T-helper 17 cell (primary cell): ENCODE results near the gene SMARCD1. TPM values are rescaled to one million over a fixed set of nuclear protein-coding genes. Genes with fewer than 3 reads are reported as not detected.

Source experiments
- ATAC-seq: fragments of 150-1000 bp; cut with Tn5 transposase; 2 replicates; pipeline ENCODE4 v1.10.0; 2021; ENCODE audit warnings: mild to moderate bottlenecking, moderate library complexity
- DNase-seq, 3 donors: peaks; one replicate each; pipeline versions ENCODE4 v3.0.0 to v3.0.0-alpha.2; 2020 to 2021
- H3K9me3 ChIP-seq: one replicate; pipeline ENCODE4 v1.7.0; 2013; ENCODE audit warnings: low read length, mild to moderate bottlenecking; ENCODE audit not compliant: control insufficient read depth, poor library complexity, severe bottlenecking
- H3K27ac Mint-ChIP-seq: one replicate; pipeline ENCODE4 v1.8.0; 2022; ENCODE audit warnings: mild to moderate bottlenecking, moderate library complexity, mixed read lengths
- H3K27me3 Mint-ChIP-seq: one replicate; pipeline ENCODE4 v1.8.0; 2022; ENCODE audit warnings: mixed read lengths
- H3K36me3 Mint-ChIP-seq: one replicate; pipeline ENCODE4 v1.8.0; 2022; ENCODE audit warnings: low read depth, mixed read lengths
- H3K4me1 Mint-ChIP-seq: one replicate; pipeline ENCODE4 v1.8.0; 2022; ENCODE audit warnings: mild to moderate bottlenecking, mixed read lengths
- H3K4me3 Mint-ChIP-seq: one replicate; pipeline ENCODE4 v1.8.0; 2022; ENCODE audit warnings: mild to moderate bottlenecking, moderate library complexity, mixed read lengths
- total RNA-seq, 4 donors: library from RNA in 2 of 4; stranded (reverse) in 2 of 4; gene quantifications; one replicate each; pipeline ENCODE4 v1.2.3 and lab custom pipeline; 2022 to 2026

The SMARCD1 gene
- total RNA-seq, 2 donors from 2014 or later: 74.0 to 93.6 TPM

DNA sequence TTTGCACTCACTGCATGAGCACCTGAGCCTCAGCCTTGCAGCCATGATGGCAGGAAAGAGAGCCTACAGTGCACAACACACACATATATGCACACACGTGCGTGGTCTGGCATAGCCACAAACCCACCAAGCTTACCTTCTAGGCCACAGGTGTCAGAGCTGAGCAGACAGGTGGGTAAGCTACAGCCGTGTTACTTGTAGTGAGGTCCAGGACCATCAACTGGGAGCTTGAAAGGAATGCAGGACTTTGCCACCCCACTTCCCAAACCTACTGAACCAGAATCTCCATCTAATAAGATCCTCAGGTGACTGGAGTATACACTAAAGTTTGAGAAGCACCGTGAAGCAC is 25.0 kb upstream of the SMARCD1 start:
- ATAC-seq: no peak
- Mint-ChIP-seq H3K4me3 (no peak overlapping the region), H3K36me3 (peaks cover 16% of the 10 kb centered on the region), H3K27ac (no peak overlapping the region), H3K4me1 (peaks cover 20% of the 10 kb centered on the region), H3K27me3 (peaks cover 79% of the 10 kb centered on the region)
- H3K9me3 ChIP-seq: no peaks in the 10 kb centered on the region
- DNase-seq: no peak

GRCh38 chr12:50061171-50061570 is 24.0 kb upstream of the SMARCD1 start:
- ATAC-seq: no peak
- no peaks in the 10 kb centered on the region for H3K9me3 ChIP-seq
- Mint-ChIP-seq H3K4me1 (peaks cover 14% of the 10 kb centered on the region), H3K4me3 (no peak overlapping the region), H3K27me3 (peaks cover 71% of the 10 kb centered on the region), H3K27ac (no peak overlapping the region), H3K36me3 (peaks cover 15% of the 10 kb centered on the region)
- no peak for DNase-seq

GRCh38 chr12:50061946-50062686 is 23.0 kb upstream of the SMARCD1 start:
- Mint-ChIP-seq H3K4me3 (no peak overlapping the region), H3K27ac (no peak overlapping the region), H3K36me3 (peaks cover 9% of the 10 kb centered on the region), H3K27me3 (peaks cover 62% of the 10 kb centered on the region), H3K4me1 (peaks cover 6% of the 10 kb centered on the region)
- ATAC-seq: no peak
- no peak for DNase-seq
- no peaks in the 10 kb centered on the region for H3K9me3 ChIP-seq

DNA sequence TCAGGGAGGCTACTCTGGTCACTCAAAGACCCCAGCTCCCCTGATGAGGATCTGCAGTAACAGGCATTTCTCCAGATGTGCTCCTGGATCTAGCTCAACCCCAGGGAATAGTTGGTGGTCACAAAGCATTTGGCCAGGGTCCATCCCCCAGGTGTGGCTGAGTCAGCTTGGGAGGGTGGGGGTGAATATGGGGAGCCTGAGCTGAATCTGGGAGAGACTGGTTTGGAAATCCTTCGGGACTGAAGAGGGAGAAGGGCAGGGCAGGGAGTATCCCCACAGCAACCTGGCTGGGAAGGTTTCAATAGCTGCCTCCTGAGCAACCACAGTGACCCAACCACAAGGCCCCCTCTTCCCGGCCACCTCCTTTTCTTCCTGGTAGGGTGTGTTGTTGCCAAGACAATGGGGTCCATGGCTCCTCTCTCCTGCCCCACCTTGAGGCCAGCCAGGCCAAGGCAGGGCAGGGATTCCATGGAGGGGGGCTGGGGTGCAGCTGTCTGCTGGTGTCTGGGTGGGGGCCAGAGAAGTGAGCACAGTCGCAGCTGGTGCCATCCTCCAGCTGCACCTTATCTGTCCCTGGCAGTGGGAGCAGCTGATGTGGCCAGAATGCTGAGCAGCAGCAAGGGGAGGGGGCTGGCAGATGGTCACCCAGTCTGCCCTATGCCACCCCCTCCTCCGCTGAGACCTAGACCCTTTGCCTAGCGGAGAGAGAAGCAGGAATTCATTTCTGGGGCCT is 22.2 kb upstream of the SMARCD1 start:
- no peak overlapping the region for H3K27ac Mint-ChIP-seq
- ATAC-seq (no peak), DNase-seq (no peak)
- peaks cover 8% of the 10 kb centered on the region for H3K36me3 Mint-ChIP-seq
- no peaks in the 10 kb centered on the region for H3K9me3 ChIP-seq
- H3K4me1 Mint-ChIP-seq: peaks cover 5% of the 10 kb centered on the region
- no peak overlapping the region for H3K4me3 Mint-ChIP-seq
- H3K27me3 Mint-ChIP-seq: peaks cover 60% of the 10 kb centered on the region

DNA sequence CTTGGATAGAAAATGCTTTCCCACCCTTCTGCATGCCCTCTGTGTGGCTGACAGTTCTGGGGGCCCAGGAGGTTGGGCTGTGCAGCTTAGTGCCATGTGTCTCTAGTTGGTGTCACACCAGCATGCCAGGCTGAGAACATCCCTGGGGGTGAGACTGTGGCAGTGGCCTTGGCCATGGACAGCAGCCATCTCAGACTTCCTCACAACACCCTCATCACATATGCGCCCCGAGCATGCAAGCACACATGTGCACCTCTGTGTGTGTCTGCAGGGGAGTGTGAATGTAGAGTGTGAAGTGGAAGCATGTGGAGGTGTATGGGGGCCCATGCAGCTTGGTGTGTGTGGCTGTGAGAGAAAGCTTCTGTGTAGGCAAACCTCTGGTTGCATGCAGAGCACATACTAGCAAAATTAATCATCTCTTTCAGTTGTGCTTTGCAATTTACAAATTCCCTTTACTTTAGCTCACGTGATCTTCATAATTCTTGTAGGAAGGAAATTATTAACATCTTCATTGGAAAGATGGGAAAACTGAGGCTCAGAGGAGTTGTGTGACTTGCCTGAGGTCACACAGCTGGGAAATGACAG is 19.3 kb upstream of the SMARCD1 start:
- no peaks in the 10 kb centered on the region for H3K9me3 ChIP-seq
- no peak for DNase-seq
- no peak overlapping the region for H3K4me3 Mint-ChIP-seq
- H3K4me1 Mint-ChIP-seq: peaks cover 8% of the 10 kb centered on the region
- H3K27me3 Mint-ChIP-seq: peaks cover 46% of the 10 kb centered on the region
- ATAC-seq: no peak
- no peak overlapping the region for H3K27ac Mint-ChIP-seq
- peaks cover 8% of the 10 kb centered on the region for H3K36me3 Mint-ChIP-seq

DNA sequence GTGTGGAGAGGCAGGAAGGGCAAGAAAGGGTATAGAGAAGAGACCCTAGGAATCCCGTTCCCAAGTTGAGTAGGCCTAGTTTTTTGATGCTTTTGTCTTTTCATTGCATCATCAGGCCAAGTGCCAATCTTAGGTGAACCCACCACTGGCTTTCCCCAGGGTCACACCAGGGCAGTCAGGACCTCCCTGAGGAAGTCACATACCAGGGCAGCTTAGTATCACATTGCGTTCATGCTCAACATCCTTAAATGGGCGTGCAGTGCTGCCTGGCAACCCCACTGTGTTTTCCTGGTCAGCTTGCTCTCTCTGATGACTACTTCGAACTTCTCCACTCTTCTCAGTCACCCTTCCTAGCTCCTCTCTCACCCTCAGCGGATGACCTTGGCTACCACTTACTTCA is 18.7 kb upstream of the SMARCD1 start:
- peaks cover 8% of the 10 kb centered on the region for H3K4me1 Mint-ChIP-seq
- peaks cover 41% of the 10 kb centered on the region for H3K27me3 Mint-ChIP-seq
- no peak for DNase-seq
- peaks cover 6% of the 10 kb centered on the region for H3K36me3 Mint-ChIP-seq
- H3K27ac Mint-ChIP-seq: no peak overlapping the region
- ATAC-seq: no peak
- H3K9me3 ChIP-seq: no peaks in the 10 kb centered on the region
- H3K4me3 Mint-ChIP-seq: no peak overlapping the region

- DNase-seq: no peak
- no peak for ATAC-seq
- Mint-ChIP-seq H3K27me3 (peaks cover 19% of the 10 kb centered on the region), H3K4me3 (no peak overlapping the region), H3K36me3 (no peaks in the 10 kb centered on the region), H3K27ac (no peak overlapping the region), H3K4me1 (peaks cover 8% of the 10 kb centered on the region)
- no peaks in the 10 kb centered on the region for H3K9me3 ChIP-seq
Observed at GRCh38 chr12:50069069-50069468, 16.1 kb upstream of the SMARCD1 start.

- H3K4me3 Mint-ChIP-seq: no peak overlapping the region
- ATAC-seq: no peak
- H3K27me3 Mint-ChIP-seq: peaks cover 15% of the 10 kb centered on the region
- peaks cover 8% of the 10 kb centered on the region for H3K4me1 Mint-ChIP-seq
- DNase-seq: no peak
- H3K27ac Mint-ChIP-seq: no peak overlapping the region
- H3K36me3 Mint-ChIP-seq: no peaks in the 10 kb centered on the region
- no peaks in the 10 kb centered on the region for H3K9me3 ChIP-seq
Observed at GRCh38 chr12:50069539-50069938, 15.6 kb upstream of the SMARCD1 start.

GRCh38 chr12:50070314-50071060 is 14.7 kb upstream of the SMARCD1 start:
- no peaks in the 10 kb centered on the region for H3K36me3 Mint-ChIP-seq
- peak; percentile 68 for ATAC-seq
- DNase-seq: peak; percentile 40 to 48 (median 45)
- no peak overlapping the region for H3K27ac Mint-ChIP-seq
- no peaks in the 10 kb centered on the region for H3K9me3 ChIP-seq
- H3K4me1 Mint-ChIP-seq: peaks cover 11% of the 10 kb centered on the region
- H3K27me3 Mint-ChIP-seq: peaks cover 13% of the 10 kb centered on the region
- no peak overlapping the region for H3K4me3 Mint-ChIP-seq

- DNase-seq (no peak), ATAC-seq (no peak)
- H3K4me3 Mint-ChIP-seq: no peak overlapping the region
- no peaks in the 10 kb centered on the region for H3K36me3 Mint-ChIP-seq
- no peaks in the 10 kb centered on the region for H3K9me3 ChIP-seq
- no peak overlapping the region for H3K27ac Mint-ChIP-seq
- H3K27me3 Mint-ChIP-seq: peaks cover 18% of the 10 kb centered on the region
- peaks cover 12% of the 10 kb centered on the region for H3K4me1 Mint-ChIP-seq
Observed at GRCh38 chr12:50072198-50072907, 12.8 kb upstream of the SMARCD1 start.

GRCh38 chr12:50073206-50073605 is 11.9 kb upstream of the SMARCD1 start:
- Mint-ChIP-seq H3K27me3 (peaks cover 18% of the 10 kb centered on the region), H3K27ac (no peak overlapping the region), H3K36me3 (no peaks in the 10 kb centered on the region), H3K4me3 (no peak overlapping the region), H3K4me1 (peaks cover 14% of the 10 kb centered on the region)
- no peak for DNase-seq
- no peaks in the 10 kb centered on the region for H3K9me3 ChIP-seq
- no peak for ATAC-seq

DNA sequence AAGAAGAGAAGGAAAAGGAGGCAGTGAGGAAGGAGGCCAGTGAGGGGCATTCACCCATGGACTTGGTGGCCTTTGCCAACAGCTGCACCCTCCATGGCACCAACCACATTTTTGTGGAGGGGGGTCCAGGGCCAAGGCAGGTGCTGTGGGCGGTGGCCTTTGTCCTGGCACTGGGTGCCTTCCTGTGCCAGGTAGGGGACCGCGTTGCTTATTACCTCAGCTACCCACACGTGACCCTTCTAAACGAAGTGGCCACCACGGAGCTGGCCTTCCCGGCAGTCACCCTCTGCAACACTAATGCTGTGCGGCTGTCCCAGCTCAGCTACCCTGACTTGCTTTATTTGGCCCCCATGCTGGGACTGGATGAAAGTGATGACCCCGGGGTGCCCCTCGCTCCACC is 11.4 kb upstream of the SMARCD1 start:
- no peak for DNase-seq
- Mint-ChIP-seq H3K36me3 (no peaks in the 10 kb centered on the region), H3K27me3 (peaks cover 18% of the 10 kb centered on the region), H3K4me3 (no peak overlapping the region), H3K27ac (no peak overlapping the region), H3K4me1 (peaks cover 14% of the 10 kb centered on the region)
- no peak for ATAC-seq
- no peaks in the 10 kb centered on the region for H3K9me3 ChIP-seq
